ENCODE measurements around the gene SYT14.

- TF ChIP-seq, protein P1, sequence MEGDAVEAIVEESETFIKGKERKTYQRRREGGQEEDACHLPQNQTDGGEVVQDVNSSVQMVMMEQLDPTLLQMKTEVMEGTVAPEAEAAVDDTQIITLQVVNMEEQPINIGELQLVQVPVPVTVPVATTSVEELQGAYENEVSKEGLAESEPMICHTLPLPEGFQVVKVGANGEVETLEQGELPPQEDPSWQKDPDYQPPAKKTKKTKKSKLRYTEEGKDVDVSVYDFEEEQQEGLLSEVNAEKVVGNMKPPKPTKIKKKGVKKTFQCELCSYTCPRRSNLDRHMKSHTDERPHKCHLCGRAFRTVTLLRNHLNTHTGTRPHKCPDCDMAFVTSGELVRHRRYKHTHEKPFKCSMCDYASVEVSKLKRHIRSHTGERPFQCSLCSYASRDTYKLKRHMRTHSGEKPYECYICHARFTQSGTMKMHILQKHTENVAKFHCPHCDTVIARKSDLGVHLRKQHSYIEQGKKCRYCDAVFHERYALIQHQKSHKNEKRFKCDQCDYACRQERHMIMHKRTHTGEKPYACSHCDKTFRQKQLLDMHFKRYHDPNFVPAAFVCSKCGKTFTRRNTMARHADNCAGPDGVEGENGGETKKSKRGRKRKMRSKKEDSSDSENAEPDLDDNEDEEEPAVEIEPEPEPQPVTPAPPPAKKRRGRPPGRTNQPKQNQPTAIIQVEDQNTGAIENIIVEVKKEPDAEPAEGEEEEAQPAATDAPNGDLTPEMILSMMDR (IDR thresholded peaks at IDR 0.05), result no peak
- no peak for TF ChIP-seq POLR2AphosphoS5 (IDR thresholded peaks at IDR 0.05)
- TF ChIP-seq EP300 (IDR thresholded peaks at IDR 0.05), result no peak
Measured at GRCh38 chr1:209948155-209948554, 10.1 kb downstream of the SYT14 start.
